Activated CD8-positive, alpha-beta memory T cell treated with anti-CD3 and anti-CD28 coated beads, Interleukin-2, amount 50 U/mL, for 24 hours (primary cell): ENCODE results near the gene RXRA.

ENCODE experiments used
- DNase-seq: peaks from one replicate; pipeline ENCODE4 v3.0.0-alpha.2; 2020; ENCODE audit errors: extremely low read depth

The RXRA gene

GRCh38 chr9:134368571-134368970, 42.3 kb downstream of the RXRA start:
- no peak for DNase-seq

GRCh38 chr9:134369416-134370212, 43.4 kb downstream of the RXRA start:
- no peak for DNase-seq

GRCh38 chr9:134370213-134370492, 43.9 kb downstream of the RXRA start:
- DNase-seq, result no peak

GRCh38 chr9:134370638-134371037, 44.4 kb downstream of the RXRA start:
- no peak for DNase-seq

- DNase-seq, result no peak
These were observed 45.5 kb downstream of the RXRA start for GRCh38 chr9:134371731-134372130.

GRCh38 chr9:134372581-134373267, 46.5 kb downstream of the RXRA start:
- DNase-seq, result no peak

- no peak for DNase-seq
These were observed 47.0 kb downstream of the RXRA start for GRCh38 chr9:134373269-134373668.

- no peak for DNase-seq
These were observed 47.7 kb downstream of the RXRA start for GRCh38 chr9:134373953-134374300.

- DNase-seq, result no peak
These were observed 48.2 kb downstream of the RXRA start for GRCh38 chr9:134374301-134375010.

GRCh38 chr9:134375011-134375390, 48.7 kb downstream of the RXRA start:
- no peak for DNase-seq

- DNase-seq, result no peak
These were observed 49.5 kb downstream of the RXRA start for GRCh38 chr9:134375430-134376385.

- DNase-seq, result no peak
These were observed 50.3 kb downstream of the RXRA start for GRCh38 chr9:134376386-134377142.

- no peak for DNase-seq
These were observed 50.9 kb downstream of the RXRA start for GRCh38 chr9:134377143-134377484.

GRCh38 chr9:134377976-134378375, 51.7 kb downstream of the RXRA start:
- DNase-seq, result no peak

- no peak for DNase-seq
These were observed 52.7 kb downstream of the RXRA start for GRCh38 chr9:134378901-134379338.

GRCh38 chr9:134379831-134380365, 53.6 kb downstream of the RXRA start:
- no peak for DNase-seq

- DNase-seq, result no peak
These were observed 54.5 kb downstream of the RXRA start for GRCh38 chr9:134380542-134381271.

GRCh38 chr9:134381272-134381661, 55.0 kb downstream of the RXRA start:
- no peak for DNase-seq

GRCh38 chr9:134381671-134382516, 55.6 kb downstream of the RXRA start:
- DNase-seq, result no peak
